Hypothalamus (tissue), 51 donors: ENCODE results near the gene C19orf18.
A peak's percentile ranks its signal among the peaks of the same experiment; 100 is the strongest.
"Not testable (repeated sequence)": the region's sequence is repeated elsewhere in the genome, so short reads cannot be mapped to it uniquely, and the experiment has no call there.

Experiments
- DNase-seq, 51 donors: peaks; one replicate each; lab custom pipeline; 2025; lab: John Stamatoyannopoulos, UW

The C19orf18 gene

GRCh38 chr19:57974434-57974833, at the start of gene C19orf18:
C19orf18 (minus strand) TSS chr19:57974534; CDS start chr19:57974432, 102 bp downstream.
- no peak for DNase-seq

GRCh38 chr19:58022283-58022660, 47.9 kb upstream of the C19orf18 start:
- DNase-seq: no peak

- DNase-seq: peak in 35 of 51 donors; percentile 2 to 75 (median 42)
Measured at GRCh38 chr19:58021541-58022282, 47.4 kb upstream of the C19orf18 start.

- no peak for DNase-seq
Measured at GRCh38 chr19:58020129-58020528, 45.8 kb upstream of the C19orf18 start.

- DNase-seq: no peak
Measured at GRCh38 chr19:58014141-58014540, 39.8 kb upstream of the C19orf18 start.

- DNase-seq: no peak
Measured at GRCh38 chr19:58010507-58010906, 36.2 kb upstream of the C19orf18 start.

- DNase-seq: peak; percentile 13 to 96 (median 89)
Measured at GRCh38 chr19:58009666-58010301, 35.5 kb upstream of the C19orf18 start.

- DNase-seq: peak in 1 of 51 donors; percentile 43
Measured at GRCh38 chr19:58009301-58009665, 34.9 kb upstream of the C19orf18 start.

- not testable (repeated sequence) for DNase-seq
Measured at GRCh38 chr19:58008877-58009276, 34.5 kb upstream of the C19orf18 start.

GRCh38 chr19:58007285-58007684, 33.0 kb upstream of the C19orf18 start:
- no peak for DNase-seq

GRCh38 chr19:58003174-58003828, 29.0 kb upstream of the C19orf18 start:
- DNase-seq: peak in 6 of 51 donors; percentile 19 to 45 (median 35)

- peak; percentile 46 to 89 (median 78) for DNase-seq
Measured at GRCh38 chr19:58002384-58003173, 28.2 kb upstream of the C19orf18 start, which contains the start of gene ZNF606. ZNF606 (minus strand) TSS chr19:58002820; CDS start chr19:58001319, 1,501 bp downstream.

GRCh38 chr19:58001895-58002369, 27.6 kb upstream of the C19orf18 start:
- peak in 6 of 51 donors; percentile 16 to 35 (median 27) for DNase-seq

- no peak for DNase-seq
Measured at GRCh38 chr19:58000677-58001076, 26.3 kb upstream of the C19orf18 start.

- DNase-seq: no peak
Measured at GRCh38 chr19:57992841-57993240, 18.5 kb upstream of the C19orf18 start.

GRCh38 chr19:57978586-57979289, 4.4 kb upstream of the C19orf18 start:
- DNase-seq: no peak

- DNase-seq: no peak
Measured at GRCh38 chr19:57964761-57965160, 9.6 kb downstream of the C19orf18 start.

- no peak for DNase-seq
Measured at GRCh38 chr19:57961785-57962184, 12.5 kb downstream of the C19orf18 start.

GRCh38 chr19:57954996-57955395, 19.3 kb downstream of the C19orf18 start:
- DNase-seq: no peak

- no peak for DNase-seq
Measured at GRCh38 chr19:57949702-57950101, 24.6 kb downstream of the C19orf18 start.
